ENCODE data around the gene TNS3.
A peak's percentile ranks its signal among the peaks of the same experiment; 100 is the strongest.

TNS3 gene

GRCh38 chr7:47581804-47582763, at the start of gene TNS3:
Gene TNS3 (minus strand): TSS chr7:47582111. CDS start chr7:47439636, 142,475 bp downstream.
- CTCF ChIA-PET, result no interaction called here
- no peak within 1 kb of the TSS for H3K4me3 Mint-ChIP-seq
- no peak for DNase-seq
- peaks cover 6% of the 10 kb centered on the region for H3K4me1 Mint-ChIP-seq
- no peaks in the 10 kb centered on the region for H3K36me3 Mint-ChIP-seq
- H3K9me3 Mint-ChIP-seq, result no peaks in the 10 kb centered on the region
- H3K27ac Mint-ChIP-seq, result no peak within 1 kb of the TSS
- H3K27me3 Mint-ChIP-seq, result peaks cover 60% of the 10 kb centered on the region

DNA sequence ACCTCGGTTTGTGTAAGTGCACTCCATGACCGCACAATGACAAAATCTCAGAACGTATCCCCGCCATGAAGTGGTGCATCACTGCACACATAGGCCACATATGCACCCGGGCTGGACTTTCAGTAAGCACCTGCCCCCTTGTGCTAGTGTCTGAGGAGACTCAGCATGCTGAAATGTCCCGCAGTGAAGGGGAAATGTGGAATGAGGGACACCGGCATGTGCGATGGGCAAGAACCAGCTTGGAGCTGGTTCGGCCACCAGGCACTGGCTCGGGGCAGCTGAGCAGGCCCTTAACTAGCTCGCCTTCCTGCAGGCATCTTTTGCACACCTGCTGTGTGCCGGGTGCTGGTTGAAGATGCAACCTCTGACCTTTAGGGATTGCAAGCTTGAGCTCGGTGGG, 49.8 kb upstream of the TNS3 start:
- no peaks in the 10 kb centered on the region for H3K4me1 Mint-ChIP-seq
- H3K27me3 Mint-ChIP-seq, result peaks cover 15% of the 10 kb centered on the region
- no peaks in the 10 kb centered on the region for H3K9me3 Mint-ChIP-seq
- H3K27ac Mint-ChIP-seq, result no peak overlapping the region
- CTCF ChIA-PET, result no interaction called here
- no peak for DNase-seq
- no peak overlapping the region for H3K4me3 Mint-ChIP-seq
- H3K36me3 Mint-ChIP-seq, result no peaks in the 10 kb centered on the region

GRCh38 chr7:47627580-47628283, 45.8 kb upstream of the TNS3 start:
- H3K4me1 Mint-ChIP-seq, result no peaks in the 10 kb centered on the region
- no peak for DNase-seq
- peak overlapping the region; percentile 12 for H3K27ac Mint-ChIP-seq
- no peaks in the 10 kb centered on the region for H3K9me3 Mint-ChIP-seq
- no peaks in the 10 kb centered on the region for H3K36me3 Mint-ChIP-seq
- H3K27me3 Mint-ChIP-seq, result peaks cover 5% of the 10 kb centered on the region
- CTCF ChIA-PET, result no interaction called here
- no peak overlapping the region for H3K4me3 Mint-ChIP-seq

DNA sequence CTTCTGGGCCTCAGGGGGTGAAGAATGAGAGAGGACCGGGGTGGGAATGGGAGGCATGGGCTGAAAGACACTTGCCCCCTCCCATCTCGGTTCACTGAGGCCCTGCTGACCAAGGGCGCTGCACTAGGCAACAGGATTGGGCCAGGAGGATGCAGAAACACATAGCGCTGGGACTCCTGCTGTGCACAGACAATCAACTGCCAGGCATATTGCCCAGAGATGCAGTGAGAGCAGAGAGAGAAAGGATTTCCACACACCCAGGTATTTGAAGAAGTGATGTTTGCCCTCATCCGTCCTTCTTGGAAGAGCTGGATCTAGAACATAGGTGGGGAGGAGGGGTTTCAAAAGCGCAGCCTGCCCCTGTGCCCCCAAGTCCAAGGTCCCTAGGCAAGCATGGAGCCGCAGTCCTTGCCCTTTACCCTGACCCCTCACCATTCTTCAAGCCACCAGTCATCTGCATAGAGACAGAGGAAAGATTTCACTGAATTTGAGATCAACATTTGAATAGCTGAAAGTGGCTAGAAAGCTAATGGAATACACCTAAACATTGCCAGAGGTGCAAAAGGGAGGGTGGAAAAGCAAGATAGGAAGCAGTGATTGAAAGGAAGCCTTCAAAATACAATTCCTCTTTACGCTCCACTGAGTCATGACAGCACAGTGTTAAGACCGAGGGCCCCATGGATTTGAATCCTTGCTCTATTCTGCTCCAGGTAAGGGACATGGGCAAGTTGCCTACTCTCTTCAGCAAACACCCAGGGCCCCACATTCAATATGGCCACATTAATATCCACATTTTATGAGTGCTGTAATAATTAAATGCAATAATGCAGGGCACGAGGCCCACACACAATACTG, 44.2 kb upstream of the TNS3 start:
- Mint-ChIP-seq H3K27me3 (no peaks in the 10 kb centered on the region), H3K4me1 (no peaks in the 10 kb centered on the region), H3K36me3 (no peaks in the 10 kb centered on the region), H3K4me3 (no peak overlapping the region), H3K9me3 (no peaks in the 10 kb centered on the region), H3K27ac (no peak overlapping the region)
- no peak for DNase-seq
- CTCF ChIA-PET, result interaction anchor here (0.6 kb wide), 1 partner anchor 170 kb away, joined by 3 read pairs; no protein-coding TSS in a partner anchor

- no peak for DNase-seq
- no peaks in the 10 kb centered on the region for H3K36me3 Mint-ChIP-seq
- no peak overlapping the region for H3K27ac Mint-ChIP-seq
- no peaks in the 10 kb centered on the region for H3K27me3 Mint-ChIP-seq
- no peaks in the 10 kb centered on the region for H3K4me1 Mint-ChIP-seq
- CTCF ChIA-PET, result interaction anchor here (0.7 kb wide), 1 partner anchor 11 kb away, joined by 3 read pairs; no protein-coding TSS in a partner anchor
- H3K9me3 Mint-ChIP-seq, result no peaks in the 10 kb centered on the region
- no peak overlapping the region for H3K4me3 Mint-ChIP-seq
These were observed 42.8 kb upstream of the TNS3 start for GRCh38 chr7:47624689-47625088.

- Mint-ChIP-seq H3K27ac (no peak overlapping the region), H3K4me3 (no peak overlapping the region), H3K9me3 (no peaks in the 10 kb centered on the region), H3K36me3 (no peaks in the 10 kb centered on the region), H3K4me1 (no peaks in the 10 kb centered on the region), H3K27me3 (no peaks in the 10 kb centered on the region)
- CTCF ChIA-PET, result no interaction called here
- no peak for DNase-seq
These were observed 41.2 kb upstream of the TNS3 start for GRCh38 chr7:47622946-47623640.

GRCh38 chr7:47622586-47622945, 40.7 kb upstream of the TNS3 start:
- Mint-ChIP-seq H3K27me3 (no peaks in the 10 kb centered on the region), H3K4me3 (no peak overlapping the region), H3K9me3 (no peaks in the 10 kb centered on the region), H3K4me1 (no peaks in the 10 kb centered on the region), H3K27ac (no peak overlapping the region), H3K36me3 (no peaks in the 10 kb centered on the region)
- CTCF ChIA-PET, result no interaction called here
- no peak for DNase-seq

GRCh38 chr7:47621979-47622561, 40.2 kb upstream of the TNS3 start:
- Mint-ChIP-seq H3K4me1 (no peaks in the 10 kb centered on the region), H3K27me3 (no peaks in the 10 kb centered on the region), H3K27ac (no peak overlapping the region)

GRCh38 chr7:47621347-47621746, 39.4 kb upstream of the TNS3 start:
- DNase-seq, result no peak
- CTCF ChIA-PET, result no interaction called here
- no peaks in the 10 kb centered on the region for H3K36me3 Mint-ChIP-seq
- H3K9me3 Mint-ChIP-seq, result no peaks in the 10 kb centered on the region
- no peaks in the 10 kb centered on the region for H3K4me1 Mint-ChIP-seq
- no peak overlapping the region for H3K27ac Mint-ChIP-seq
- H3K4me3 Mint-ChIP-seq, result no peak overlapping the region
- H3K27me3 Mint-ChIP-seq, result no peaks in the 10 kb centered on the region

More at GRCh38 chr7:47621979-47622561, 40.2 kb upstream of the TNS3 start:
- H3K36me3 Mint-ChIP-seq, result no peaks in the 10 kb centered on the region
- DNase-seq, result no peak
- CTCF ChIA-PET, result no interaction called here
- no peak overlapping the region for H3K4me3 Mint-ChIP-seq
- no peaks in the 10 kb centered on the region for H3K9me3 Mint-ChIP-seq

GRCh38 chr7:47619806-47620205, 37.9 kb upstream of the TNS3 start:
- no peak for DNase-seq
- no peaks in the 10 kb centered on the region for H3K36me3 Mint-ChIP-seq
- CTCF ChIA-PET, result no interaction called here
- H3K4me1 Mint-ChIP-seq, result no peaks in the 10 kb centered on the region
- no peaks in the 10 kb centered on the region for H3K27me3 Mint-ChIP-seq
- H3K27ac Mint-ChIP-seq, result no peak overlapping the region
- H3K9me3 Mint-ChIP-seq, result no peaks in the 10 kb centered on the region
- H3K4me3 Mint-ChIP-seq, result no peak overlapping the region

DNA sequence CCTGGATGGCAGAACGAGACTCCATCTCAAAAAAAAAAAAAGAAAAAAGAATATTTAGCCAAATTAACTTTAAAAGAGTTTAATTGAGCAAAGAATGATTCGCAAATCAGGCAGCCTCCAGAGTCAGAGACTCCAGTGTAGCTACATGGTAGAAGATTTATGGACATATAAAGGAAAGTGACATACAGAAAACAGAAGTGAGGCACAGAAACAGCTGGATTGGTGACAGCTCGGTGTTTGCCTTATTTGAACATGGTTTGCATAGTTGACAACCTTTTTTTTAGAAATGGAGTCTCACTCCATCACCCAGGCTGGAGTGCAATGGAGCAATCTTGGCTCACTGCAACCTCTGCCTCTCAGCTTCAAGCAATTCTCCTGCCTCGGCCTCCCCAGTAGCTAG, 35.2 kb upstream of the TNS3 start:
- Mint-ChIP-seq H3K9me3 (no peaks in the 10 kb centered on the region), H3K27ac (no peak overlapping the region), H3K4me3 (no peak overlapping the region), H3K36me3 (no peaks in the 10 kb centered on the region), H3K4me1 (no peaks in the 10 kb centered on the region), H3K27me3 (no peaks in the 10 kb centered on the region)
- CTCF ChIA-PET, result no interaction called here
- DNase-seq, result no peak

- no peaks in the 10 kb centered on the region for H3K9me3 Mint-ChIP-seq
- no peak overlapping the region for H3K4me3 Mint-ChIP-seq
- no peaks in the 10 kb centered on the region for H3K27me3 Mint-ChIP-seq
- no peaks in the 10 kb centered on the region for H3K4me1 Mint-ChIP-seq
- no peak overlapping the region for H3K27ac Mint-ChIP-seq
- DNase-seq, result no peak
- CTCF ChIA-PET, result no interaction called here
- no peaks in the 10 kb centered on the region for H3K36me3 Mint-ChIP-seq
These were observed 32.5 kb upstream of the TNS3 start for GRCh38 chr7:47614450-47614849.

- no peaks in the 10 kb centered on the region for H3K36me3 Mint-ChIP-seq
These were observed 29.2 kb upstream of the TNS3 start for GRCh38 chr7:47611045-47611511.

More at GRCh38 chr7:47611045-47611511, 29.2 kb upstream of the TNS3 start:
- no peak overlapping the region for H3K4me3 Mint-ChIP-seq
- H3K27me3 Mint-ChIP-seq, result no peaks in the 10 kb centered on the region
- DNase-seq, result no peak
- no peaks in the 10 kb centered on the region for H3K9me3 Mint-ChIP-seq
- no peak overlapping the region for H3K27ac Mint-ChIP-seq
- H3K4me1 Mint-ChIP-seq, result no peaks in the 10 kb centered on the region
- CTCF ChIA-PET, result no interaction called here
